NT2/D1 (cell line): ENCODE measurements around the gene CACNA2D4.

ENCODE experiments used
- SUZ12 ChIP-seq: IDR thresholded peaks from 2 replicates; pipeline ENCODE4 v1.6.1; 2011; ENCODE audit not compliant: insufficient read length, insufficient read depth; ENCODE audit errors: extremely low read depth
- YY1 ChIP-seq: IDR thresholded peaks from 2 replicates; pipeline ENCODE4 v1.6.1; 2011; ENCODE audit not compliant: insufficient read length, insufficient read depth
- ZNF274 ChIP-seq: IDR thresholded peaks from 2 replicates; pipeline ENCODE4 v1.6.1; 2011; ENCODE audit warnings: mild to moderate bottlenecking, low read depth, low read length

DNA sequence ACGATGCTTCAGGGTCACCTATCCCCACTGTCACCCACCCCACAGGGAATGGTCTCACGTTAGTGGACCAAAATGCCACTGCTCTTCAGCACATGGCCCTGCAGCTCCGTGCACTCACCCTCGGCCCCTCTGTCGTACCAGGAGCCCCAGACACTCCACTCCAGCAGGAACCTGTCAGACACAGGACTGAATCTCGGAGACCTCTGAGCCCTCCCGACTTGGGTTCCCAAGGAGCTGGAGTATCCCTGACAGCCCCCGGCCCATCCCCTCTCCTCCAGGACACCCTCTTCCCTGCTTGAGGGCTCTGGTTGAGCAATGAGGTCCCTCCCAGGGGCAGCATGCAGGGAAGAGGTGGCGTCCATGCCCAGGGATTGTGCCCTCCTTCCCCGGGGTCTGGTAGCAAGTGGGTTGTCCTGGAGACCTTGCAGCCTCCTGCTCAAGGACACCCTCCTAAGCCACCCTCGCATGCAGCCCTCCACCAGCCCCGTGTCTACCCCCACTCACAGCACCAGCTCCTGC is 118.5 kb downstream of the CACNA2D4 start:
- no peak for TF ChIP-seq ZNF274
- TF ChIP-seq SUZ12: no peak
- no peak for TF ChIP-seq YY1
